Aorta (tissue), 5 donors: ENCODE results near the gene KCTD17. TPM values are rescaled to one million over a fixed set of nuclear protein-coding genes. Genes with fewer than 3 reads are reported as not detected.

ENCODE experiments used
- ATAC-seq: fragments of 200-7000 bp; cut with Tn5 transposase; one replicate; pipeline ENCODE4 v1.9.1; 2022; ENCODE audit warnings: moderate library complexity; ENCODE audit not compliant: low FRiP score
- DNase-seq, 2 donors: peaks; one replicate each; pipeline ENCODE4 v3.0.0-alpha.2; 2020
- H3K27ac ChIP-seq, 2 donors: one replicate each; pipeline ENCODE4 v1.5.1; 2013; ENCODE audit warnings: low read length in 2 of 2, mild to moderate bottlenecking in 2 of 2, moderate library complexity in 2 of 2, control low read depth in 1 of 2, inconsistent platforms in 1 of 2, low read depth in 1 of 2
- H3K27me3 ChIP-seq, 2 donors: one replicate each; pipeline ENCODE4 v1.6.1; 2013; ENCODE audit warnings: control low read depth in 1 of 2, low read length in 1 of 2, mild to moderate bottlenecking in 1 of 2, moderate library complexity in 1 of 2; ENCODE audit not compliant: insufficient read depth in 2 of 2, control insufficient read depth in 1 of 2
- H3K36me3 ChIP-seq, 2 donors: one replicate each; pipeline ENCODE4 v1.6.1; 2013; ENCODE audit warnings: control low read depth in 1 of 2, low read length in 1 of 2, mild to moderate bottlenecking in 1 of 2; ENCODE audit not compliant: insufficient read depth in 2 of 2, control insufficient read depth in 1 of 2
- H3K4me1 ChIP-seq, 2 donors: one replicate each; pipeline ENCODE4 v1.6.1; 2013; ENCODE audit warnings: low read length in 2 of 2, control low read depth in 1 of 2, mild to moderate bottlenecking in 1 of 2, moderate library complexity in 1 of 2; ENCODE audit not compliant: insufficient read depth in 2 of 2, control insufficient read depth in 1 of 2
- H3K4me3 ChIP-seq, 2 donors: one replicate each; pipeline ENCODE4 v1.5.1; 2013; ENCODE audit warnings: low read length in 2 of 2, control low read depth in 1 of 2, mild to moderate bottlenecking in 1 of 2
- H3K9me3 ChIP-seq: one replicate; pipeline ENCODE4 v1.6.1; 2013; ENCODE audit warnings: mild to moderate bottlenecking, low read length; ENCODE audit not compliant: control insufficient read depth
- WGBS, 2 donors: extraction: QIAGEN DNeasy Blood & Tissue Kit; methylation state at CpG; one replicate each; pipeline ENCODE4 v1.1.7; 2013; 5-methylcytosine and 5-hydroxymethylcytosine counted together
- intact Hi-C, 2 donors: fragments of 100-400 bp; cut with DNase I; formaldehyde crosslinking; loops; one replicate each; pipeline versions ENCODE4 v1.14.2 to v1.15.0; 2022
- polyA plus RNA-seq, 2 donors: library from polyadenylated mRNA; stranded (reverse); fragments of 200-250 nt; gene quantifications; one replicate each; pipeline ENCODE4 v1.2.3, GENCODE V29; 2013
- total RNA-seq, 2 donors: library from RNA; stranded (reverse); fragmentation: NEBNext Ultra II Directional; extraction: Animal tissue kit (Norgen Biotek cat#: 25700); gene quantifications; one replicate each; pipeline ENCODE4 v1.2.1, GENCODE V29; 2021
- donor health status: healthy with polysubstance abuse.
- donor health status: Bipolar disorder and iron deficiency.
- donor health status: DM: no; HTN: no; CAD: no.
- donor health status: DM: no; HTN: no; CAD: no.
- donor health status: DM: yes; HTN: yes; CAD: no.

The KCTD17 gene
- total and polyA plus RNA-seq, 4 donors, result 15.2 to 27.5 (median 20.7) TPM

- Histone ChIP-seq H3K27ac (no peak overlapping the region), H3K36me3 (no peaks in the 10 kb centered on the region), H3K27me3 (no peaks in the 10 kb centered on the region), H3K9me3 (no peaks in the 10 kb centered on the region), H3K4me3 (peak overlapping the region in 1 of 2 donors; percentile 94), H3K4me1 (peaks cover 0 to 3% of the 10 kb centered on the region in 2 donors)
- intact Hi-C loops, result loop anchor here in 1 of 2 donors (2.0 kb wide), 1 partner anchor 39 kb away; no protein-coding TSS in a partner anchor
- 68 to 75% methylated on average over 45 of the region's 45 CpGs for WGBS, 2 donors
- ATAC-seq (no peak), DNase-seq (peak in 1 of 2 donors; percentile 79)
Observed at GRCh38 chr22:37018086-37018814, 33.3 kb upstream of the KCTD17 start.

GRCh38 chr22:37018815-37019308 is 32.7 kb upstream of the KCTD17 start:
- WGBS, 2 donors, result 0 to 1% methylated on average over 32 to 35 of the region's 35 CpGs
- no peaks in the 10 kb centered on the region for H3K27me3 ChIP-seq
- H3K36me3 ChIP-seq, result no peaks in the 10 kb centered on the region
- intact Hi-C loops, result loop anchor here in 1 of 2 donors (2.0 kb wide), 1 partner anchor 40 kb away; no protein-coding TSS in a partner anchor
- H3K4me3 ChIP-seq, result peak overlapping the region; percentile 93 to 94
- H3K9me3 ChIP-seq, result no peaks in the 10 kb centered on the region
- H3K4me1 ChIP-seq, result peaks cover 0 to 3% of the 10 kb centered on the region in 2 donors
- peak overlapping the region; percentile 36 to 66 for H3K27ac ChIP-seq
- DNase-seq, result peak; percentile 77 to 87
- ATAC-seq, result peak; percentile 58

GRCh38 chr22:37019309-37020191 is 32.0 kb upstream of the KCTD17 start, which contains the start of the genes MPST and TST:
MPST (plus strand) TSS chr22:37019742; CDS start chr22:37019837, 95 bp downstream.
TST (minus strand) TSS chr22:37019447; CDS start chr22:37018732, 715 bp downstream.
- DNase-seq, result peak; percentile 87 to 93
- H3K4me1 ChIP-seq, result peaks cover 0 to 3% of the 10 kb centered on the region in 2 donors
- peak; percentile 90 for ATAC-seq
- 1% methylated on average over 87 to 107 of the region's 107 CpGs for WGBS, 2 donors
- no peaks in the 10 kb centered on the region for H3K36me3 ChIP-seq
- no peaks in the 10 kb centered on the region for H3K9me3 ChIP-seq
- intact Hi-C loops, result loop anchor here in 1 of 2 donors (2.0 kb wide), 1 partner anchor 41 kb away; no protein-coding TSS in a partner anchor
- H3K4me3 ChIP-seq, result peak within 1 kb of the TSS; percentile 93 to 94
- no peaks in the 10 kb centered on the region for H3K27me3 ChIP-seq
- H3K27ac ChIP-seq, result peak within 1 kb of the TSS; percentile 36 to 66

- H3K27ac ChIP-seq, result peak overlapping the region in 1 of 2 donors; percentile 9
Observed at GRCh38 chr22:37020192-37020479, 31.4 kb upstream of the KCTD17 start.

GRCh38 chr22:37021041-37021440 is 30.5 kb upstream of the KCTD17 start:
- Histone ChIP-seq H3K4me3 (no peak overlapping the region), H3K27me3 (no peaks in the 10 kb centered on the region), H3K27ac (no peak overlapping the region), H3K9me3 (no peaks in the 10 kb centered on the region), H3K4me1 (peaks cover 0 to 3% of the 10 kb centered on the region in 2 donors), H3K36me3 (no peaks in the 10 kb centered on the region)
- intact Hi-C loops, result no loop called here
- ATAC-seq (no peak), DNase-seq (no peak)
- WGBS, 2 donors, result 87 to 93% methylated on average over 5 of the region's 5 CpGs

More at GRCh38 chr22:37020192-37020479, 31.4 kb upstream of the KCTD17 start:
- Histone ChIP-seq H3K4me1 (peaks cover 0 to 3% of the 10 kb centered on the region in 2 donors), H3K4me3 (peak overlapping the region; percentile 93 to 94), H3K36me3 (no peaks in the 10 kb centered on the region), H3K9me3 (no peaks in the 10 kb centered on the region), H3K27me3 (no peaks in the 10 kb centered on the region)
- peak; percentile 45 for ATAC-seq
- 0 to 1% methylated on average over 5 of the region's 5 CpGs for WGBS, 2 donors
- intact Hi-C loops, result no loop called here
- DNase-seq, result peak in 1 of 2 donors; percentile 69

GRCh38 chr22:37021710-37022482 is 29.6 kb upstream of the KCTD17 start:
- no peak for ATAC-seq
- WGBS, 2 donors, result 66 to 67% methylated on average over 13 of the region's 13 CpGs

GRCh38 chr22:37022483-37023337 is 28.8 kb upstream of the KCTD17 start:
- no peak for ATAC-seq
- DNase-seq, result no peak
- intact Hi-C loops, result no loop called here
- Histone ChIP-seq H3K36me3 (peaks cover 0 to 3% of the 10 kb centered on the region in 2 donors), H3K27me3 (no peaks in the 10 kb centered on the region), H3K4me1 (peaks cover 0 to 3% of the 10 kb centered on the region in 2 donors), H3K4me3 (no peak overlapping the region), H3K9me3 (no peaks in the 10 kb centered on the region), H3K27ac (no peak overlapping the region)
- 45 to 49% methylated on average over 16 of the region's 16 CpGs for WGBS, 2 donors

More at GRCh38 chr22:37021710-37022482, 29.6 kb upstream of the KCTD17 start:
- no peak overlapping the region for H3K4me3 ChIP-seq
- H3K27me3 ChIP-seq, result no peaks in the 10 kb centered on the region
- peaks cover 0 to 3% of the 10 kb centered on the region in 2 donors for H3K4me1 ChIP-seq
- no peak overlapping the region for H3K27ac ChIP-seq
- DNase-seq, result no peak
- no peaks in the 10 kb centered on the region for H3K9me3 ChIP-seq
- H3K36me3 ChIP-seq, result no peaks in the 10 kb centered on the region
- intact Hi-C loops, result no loop called here
